ENCODE results near the gene MBD3L3. TPM values are rescaled to one million over a fixed set of nuclear protein-coding genes. Genes with fewer than 3 reads are reported as not detected.

MBD3L3 gene
- total and polyA plus RNA-seq, 9 of the 15 experiments (the other 6 are each of a cell fraction or from before 2014, with no cell fraction given), result not detected

DNA sequence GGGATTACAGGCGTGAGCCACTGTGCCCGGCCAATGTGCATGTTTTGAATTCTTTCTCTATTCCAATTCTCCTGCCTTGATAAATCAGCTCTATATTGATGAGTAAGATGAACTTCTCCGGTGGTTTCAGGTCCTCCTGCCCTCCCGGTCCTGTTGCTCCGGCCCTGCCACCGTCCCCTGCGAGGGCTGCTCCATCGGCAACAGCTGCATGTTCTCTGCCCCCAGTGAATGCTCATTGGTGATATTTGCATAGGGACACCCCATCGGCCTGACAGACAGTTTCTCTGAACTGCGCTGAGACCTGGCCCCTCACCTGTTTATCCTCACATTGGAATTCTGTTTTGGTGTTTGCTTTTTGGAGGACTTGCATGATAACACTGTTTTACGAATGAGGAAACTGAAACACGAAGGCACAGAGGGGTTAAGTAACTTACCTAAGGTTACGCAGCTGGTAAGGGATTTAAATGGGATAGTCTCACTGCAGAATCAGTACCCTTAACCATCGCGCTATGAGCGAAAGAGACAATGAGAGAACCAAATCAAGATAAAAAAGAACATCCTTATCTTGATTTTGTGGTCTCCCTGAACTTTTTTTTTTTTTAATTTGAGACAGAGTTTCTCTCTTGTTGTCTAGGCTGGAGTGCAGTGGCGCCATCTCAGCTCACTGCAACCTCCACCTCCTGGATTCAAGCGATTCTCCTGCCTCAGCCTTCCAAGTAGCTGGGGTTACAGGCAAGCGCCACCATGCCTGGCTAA, 43.2 kb upstream of the MBD3L3 start (continued):
- TF ChIP-seq, protein P1, sequence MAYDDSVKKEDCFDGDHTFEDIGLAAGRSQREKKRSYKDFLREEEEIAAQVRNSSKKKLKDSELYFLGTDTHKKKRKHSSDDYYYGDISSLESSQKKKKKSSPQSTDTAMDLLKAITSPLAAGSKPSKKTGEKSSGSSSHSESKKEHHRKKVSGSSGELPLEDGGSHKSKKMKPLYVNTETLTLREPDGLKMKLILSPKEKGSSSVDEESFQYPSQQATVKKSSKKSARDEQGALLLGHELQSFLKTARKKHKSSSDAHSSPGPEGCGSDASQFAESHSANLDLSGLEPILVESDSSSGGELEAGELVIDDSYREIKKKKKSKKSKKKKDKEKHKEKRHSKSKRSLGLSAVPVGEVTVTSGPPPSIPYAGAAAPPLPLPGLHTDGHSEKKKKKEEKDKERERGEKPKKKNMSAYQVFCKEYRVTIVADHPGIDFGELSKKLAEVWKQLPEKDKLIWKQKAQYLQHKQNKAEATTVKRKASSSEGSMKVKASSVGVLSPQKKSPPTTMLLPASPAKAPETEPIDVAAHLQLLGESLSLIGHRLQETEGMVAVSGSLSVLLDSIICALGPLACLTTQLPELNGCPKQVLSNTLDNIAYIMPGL (CRISPR knock-in tag; IDR thresholded peaks at IDR 0.05), result no peak
- TF ChIP-seq, protein P2, sequence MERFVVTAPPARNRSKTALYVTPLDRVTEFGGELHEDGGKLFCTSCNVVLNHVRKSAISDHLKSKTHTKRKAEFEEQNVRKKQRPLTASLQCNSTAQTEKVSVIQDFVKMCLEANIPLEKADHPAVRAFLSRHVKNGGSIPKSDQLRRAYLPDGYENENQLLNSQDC (CRISPR knock-in tag; IDR thresholded peaks at IDR 0.05), result no peak
- TF ChIP-seq, protein P3, sequence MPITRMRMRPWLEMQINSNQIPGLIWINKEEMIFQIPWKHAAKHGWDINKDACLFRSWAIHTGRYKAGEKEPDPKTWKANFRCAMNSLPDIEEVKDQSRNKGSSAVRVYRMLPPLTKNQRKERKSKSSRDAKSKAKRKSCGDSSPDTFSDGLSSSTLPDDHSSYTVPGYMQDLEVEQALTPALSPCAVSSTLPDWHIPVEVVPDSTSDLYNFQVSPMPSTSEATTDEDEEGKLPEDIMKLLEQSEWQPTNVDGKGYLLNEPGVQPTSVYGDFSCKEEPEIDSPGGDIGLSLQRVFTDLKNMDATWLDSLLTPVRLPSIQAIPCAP (CRISPR knock-in tag; IDR thresholded peaks at IDR 0.05; ENCODE audit: borderline replicate concordance), result no peak
- TF ChIP-seq NFRKB (IDR thresholded peaks at IDR 0.05; ENCODE audit: low read depth) (no peak), ZNF146 (CRISPR knock-in tag; IDR thresholded peaks at IDR 0.05; ENCODE audit: unreplicated experiment) (no peak), ETS2 (tag; IDR thresholded peaks at IDR 0.05; ENCODE audit: borderline replicate concordance, poor library complexity, severe bottlenecking) (no peak), CBX5 (IDR thresholded peaks at IDR 0.05; ENCODE audit: borderline replicate concordance, low read depth) (no peak), ZNF778 (CRISPR knock-in tag; IDR thresholded peaks at IDR 0.05) (no peak), SMAD3 (CRISPR knock-in tag; conservative IDR thresholded peaks at IDR 0.05) (no peak), TEAD2 (tag; IDR thresholded peaks at IDR 0.05) (no peak), FOSL1 (tag; conservative IDR thresholded peaks at IDR 0.05) (no peak)
- TF ChIP-seq, protein P4, sequence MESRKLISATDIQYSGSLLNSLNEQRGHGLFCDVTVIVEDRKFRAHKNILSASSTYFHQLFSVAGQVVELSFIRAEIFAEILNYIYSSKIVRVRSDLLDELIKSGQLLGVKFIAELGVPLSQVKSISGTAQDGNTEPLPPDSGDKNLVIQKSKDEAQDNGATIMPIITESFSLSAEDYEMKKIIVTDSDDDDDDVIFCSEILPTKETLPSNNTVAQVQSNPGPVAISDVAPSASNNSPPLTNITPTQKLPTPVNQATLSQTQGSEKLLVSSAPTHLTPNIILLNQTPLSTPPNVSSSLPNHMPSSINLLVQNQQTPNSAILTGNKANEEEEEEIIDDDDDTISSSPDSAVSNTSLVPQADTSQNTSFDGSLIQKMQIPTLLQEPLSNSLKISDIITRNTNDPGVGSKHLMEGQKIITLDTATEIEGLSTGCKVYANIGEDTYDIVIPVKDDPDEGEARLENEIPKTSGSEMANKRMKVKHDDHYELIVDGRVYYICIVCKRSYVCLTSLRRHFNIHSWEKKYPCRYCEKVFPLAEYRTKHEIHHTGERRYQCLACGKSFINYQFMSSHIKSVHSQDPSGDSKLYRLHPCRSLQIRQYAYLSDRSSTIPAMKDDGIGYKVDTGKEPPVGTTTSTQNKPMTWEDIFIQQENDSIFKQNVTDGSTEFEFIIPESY (CRISPR knock-in tag; IDR thresholded peaks at IDR 0.05), result no peak
- TF ChIP-seq, protein P5, sequence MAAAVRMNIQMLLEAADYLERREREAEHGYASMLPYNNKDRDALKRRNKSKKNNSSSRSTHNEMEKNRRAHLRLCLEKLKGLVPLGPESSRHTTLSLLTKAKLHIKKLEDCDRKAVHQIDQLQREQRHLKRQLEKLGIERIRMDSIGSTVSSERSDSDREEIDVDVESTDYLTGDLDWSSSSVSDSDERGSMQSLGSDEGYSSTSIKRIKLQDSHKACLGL (CRISPR knock-in tag; IDR thresholded peaks at IDR 0.05; ENCODE audit: borderline replicate concordance, poor library complexity, severe bottlenecking), result no peak
- TF ChIP-seq, protein P6, sequence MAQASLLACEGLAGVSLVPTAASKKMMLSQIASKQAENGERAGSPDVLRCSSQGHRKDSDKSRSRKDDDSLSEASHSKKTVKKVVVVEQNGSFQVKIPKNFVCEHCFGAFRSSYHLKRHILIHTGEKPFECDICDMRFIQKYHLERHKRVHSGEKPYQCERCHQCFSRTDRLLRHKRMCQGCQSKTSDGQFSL (CRISPR knock-in tag; IDR thresholded peaks at IDR 0.05), result no peak
- TF ChIP-seq, protein P6 (tag; IDR thresholded peaks at IDR 0.05), result no peak
- TF ChIP-seq, protein P7, sequence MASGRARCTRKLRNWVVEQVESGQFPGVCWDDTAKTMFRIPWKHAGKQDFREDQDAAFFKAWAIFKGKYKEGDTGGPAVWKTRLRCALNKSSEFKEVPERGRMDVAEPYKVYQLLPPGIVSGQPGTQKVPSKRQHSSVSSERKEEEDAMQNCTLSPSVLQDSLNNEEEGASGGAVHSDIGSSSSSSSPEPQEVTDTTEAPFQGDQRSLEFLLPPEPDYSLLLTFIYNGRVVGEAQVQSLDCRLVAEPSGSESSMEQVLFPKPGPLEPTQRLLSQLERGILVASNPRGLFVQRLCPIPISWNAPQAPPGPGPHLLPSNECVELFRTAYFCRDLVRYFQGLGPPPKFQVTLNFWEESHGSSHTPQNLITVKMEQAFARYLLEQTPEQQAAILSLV (tag; IDR thresholded peaks at IDR 0.05), result no peak

All from K562 (cell line).